Stomach smooth muscle (tissue), 2 donors: ENCODE data around the gene CBFA2T3.

ENCODE experiments used
- H3K27ac ChIP-seq: one replicate; pipeline ENCODE4 v1.7.0; 2013; ENCODE audit warnings: mild to moderate bottlenecking, low read length, inconsistent platforms
- H3K27me3 ChIP-seq, 2 donors: one replicate each; pipeline ENCODE4 v1.7.0; 2013; ENCODE audit warnings: low read length in 2 of 2; ENCODE audit not compliant: insufficient read depth in 2 of 2, control insufficient read depth in 1 of 2
- H3K36me3 ChIP-seq, 2 donors: one replicate each; pipeline ENCODE4 v1.7.0; 2013; ENCODE audit warnings: low read length in 2 of 2; ENCODE audit not compliant: control insufficient read depth in 2 of 2, insufficient read depth in 2 of 2
- H3K4me1 ChIP-seq: one replicate; pipeline ENCODE4 v1.7.0; 2013; ENCODE audit warnings: low read length; ENCODE audit not compliant: control insufficient read depth, insufficient read depth
- H3K4me3 ChIP-seq, 2 donors: one replicate each; pipeline ENCODE4 v1.7.0; 2013; ENCODE audit warnings: low read length in 2 of 2
- H3K9ac ChIP-seq, 2 donors: one replicate each; pipeline ENCODE4 v1.7.0; 2013; ENCODE audit warnings: low read length in 2 of 2, mild to moderate bottlenecking in 1 of 2
- H3K9me3 ChIP-seq, 2 donors: one replicate each; pipeline ENCODE4 v1.7.0; 2013; ENCODE audit warnings: low read length in 2 of 2; ENCODE audit not compliant: control insufficient read depth in 2 of 2
- donor health status: healthy.
- donor health status: Pancreatic carcinoma.

CBFA2T3 gene

GRCh38 chr16:88828711-88829110 is 148.3 kb downstream of the CBFA2T3 start:
- H3K4me3 ChIP-seq, result no peak overlapping the region
- no peaks in the 10 kb centered on the region for H3K27me3 ChIP-seq
- no peaks in the 10 kb centered on the region for H3K9me3 ChIP-seq
- no peak overlapping the region for H3K27ac ChIP-seq
- H3K9ac ChIP-seq, result no peak overlapping the region
- H3K4me1 ChIP-seq, result peaks cover 2% of the 10 kb centered on the region
- peaks cover 5 to 10% of the 10 kb centered on the region in 2 donors for H3K36me3 ChIP-seq

GRCh38 chr16:88827727-88828126 is 149.3 kb downstream of the CBFA2T3 start:
- peaks cover 7 to 12% of the 10 kb centered on the region in 2 donors for H3K36me3 ChIP-seq

GRCh38 chr16:88826070-88826840 is 150.8 kb downstream of the CBFA2T3 start:
- Histone ChIP-seq H3K4me1 (peaks cover 2% of the 10 kb centered on the region), H3K4me3 (no peak overlapping the region), H3K9me3 (no peaks in the 10 kb centered on the region), H3K36me3 (peaks cover 7 to 20% of the 10 kb centered on the region in 2 donors), H3K9ac (no peak overlapping the region), H3K27me3 (no peaks in the 10 kb centered on the region), H3K27ac (no peak overlapping the region)

More at GRCh38 chr16:88827727-88828126, 149.3 kb downstream of the CBFA2T3 start:
- H3K4me3 ChIP-seq, result no peak overlapping the region
- no peak overlapping the region for H3K27ac ChIP-seq
- H3K27me3 ChIP-seq, result no peaks in the 10 kb centered on the region
- peaks cover 2% of the 10 kb centered on the region for H3K4me1 ChIP-seq
- no peak overlapping the region for H3K9ac ChIP-seq
- H3K9me3 ChIP-seq, result no peaks in the 10 kb centered on the region

GRCh38 chr16:88825146-88825545 is 151.9 kb downstream of the CBFA2T3 start:
- peaks cover 7 to 22% of the 10 kb centered on the region in 2 donors for H3K36me3 ChIP-seq
- peaks cover under 1% of the 10 kb centered on the region for H3K4me1 ChIP-seq
- H3K27ac ChIP-seq, result no peak overlapping the region
- no peak overlapping the region for H3K9ac ChIP-seq
- H3K27me3 ChIP-seq, result no peaks in the 10 kb centered on the region
- no peak overlapping the region for H3K4me3 ChIP-seq
- no peaks in the 10 kb centered on the region for H3K9me3 ChIP-seq
